OCI-LY1 (cell line): ENCODE measurements around the gene CFAP157.

ENCODE experiments used
- H2AFZ ChIP-seq: fragments of 200-600 bp; sonication (generic), shearing (Covaris generic); 2 replicates; pipeline ENCODE4 v1.6.0; 2014; ENCODE audit warnings: antibody characterized with exemption, mild to moderate bottlenecking, low read length
- H3F3A ChIP-seq: fragments of 200-600 bp; sonication (generic), shearing (Covaris generic); 2 replicates; pipeline ENCODE4 v1.6.0; 2014; ENCODE audit warnings: mild to moderate bottlenecking, antibody characterized with exemption, low read length, moderate library complexity; ENCODE audit not compliant: insufficient read depth
- H3K27ac ChIP-seq: fragments of 200-600 bp; sonication (generic); 2 replicates; pipeline ENCODE4 v1.5.1; 2014; ENCODE audit warnings: low read length, mixed run types, mild to moderate bottlenecking, low read depth; ENCODE audit not compliant: poor library complexity, severe bottlenecking
- H3K27me3 ChIP-seq: fragments of 200-600 bp; sonication (generic); 2 replicates; pipeline ENCODE4 v1.6.0; 2014; ENCODE audit warnings: antibody characterized with exemption, mild to moderate bottlenecking, low read length, moderate library complexity; ENCODE audit not compliant: insufficient read depth
- H3K36me3 ChIP-seq: fragments of 200-600 bp; sonication (generic); 2 replicates; pipeline ENCODE4 v1.6.1; 2014; ENCODE audit warnings: mild to moderate bottlenecking, antibody characterized with exemption, low read length, moderate library complexity, mixed read lengths; ENCODE audit not compliant: insufficient read depth
- H3K4me1 ChIP-seq: fragments of 200-600 bp; sonication (generic); 2 replicates; pipeline ENCODE4 v1.5.1; 2014; ENCODE audit warnings: mild to moderate bottlenecking, low read length, moderate library complexity; ENCODE audit not compliant: insufficient read depth, severe bottlenecking
- H3K4me2 ChIP-seq: fragments of 200-600 bp; sonication (generic), shearing (Covaris generic); 2 replicates; pipeline ENCODE4 v1.6.1; 2014; ENCODE audit warnings: low read length
- H3K4me3 ChIP-seq: fragments of 200-600 bp; sonication (generic); 2 replicates; pipeline ENCODE4 v1.5.1; 2014; ENCODE audit warnings: low read length, low read depth, mild to moderate bottlenecking, mixed read lengths; ENCODE audit not compliant: poor library complexity, severe bottlenecking
- H3K79me2 ChIP-seq: fragments of 200-600 bp; shearing (Covaris generic); 2 replicates; pipeline ENCODE4 v1.6.1; 2016; ENCODE audit warnings: mixed run types, low read length, mixed read lengths; ENCODE audit not compliant: insufficient read depth
- H3K9ac ChIP-seq: fragments of 200-600 bp; sonication (generic), shearing (Covaris generic); 2 replicates; pipeline ENCODE4 v1.6.1; 2014; ENCODE audit warnings: mild to moderate bottlenecking, low read length, mixed read lengths
- H3K9me2 ChIP-seq: fragments of 200-600 bp; sonication (generic), shearing (Covaris generic); 2 replicates; pipeline ENCODE4 v1.6.1; 2014; ENCODE audit warnings: low read depth, mild to moderate bottlenecking, low read length, mixed read lengths
- H3K9me3 ChIP-seq: fragments of 200-600 bp; shearing (Covaris generic); 2 replicates; pipeline ENCODE4 v1.6.1; 2014; ENCODE audit warnings: low read length, mixed read lengths
- H4K20me1 ChIP-seq: fragments of 200-600 bp; sonication (generic), shearing (Covaris generic); 2 replicates; pipeline ENCODE4 v1.6.0; 2016; ENCODE audit warnings: mild to moderate bottlenecking, low read length; ENCODE audit not compliant: insufficient read depth
- CTCF ChIP-seq: fragments of 200-600 bp; sonication (generic), shearing (Covaris generic); IDR thresholded peaks from 2 replicates; pipeline ENCODE4 v1.5.1; 2017; ENCODE audit warnings: mild to moderate bottlenecking, antibody characterized with exemption, low read length, moderate library complexity, mixed read lengths
- EZH2 ChIP-seq: fragments of 200-600 bp; sonication (generic), shearing (Covaris generic); IDR thresholded peaks from 2 replicates; pipeline ENCODE4 v1.8.0; 2017; ENCODE audit warnings: borderline replicate concordance, mixed run types, mild to moderate bottlenecking, antibody characterized with exemption, low read length, moderate library complexity, mixed read lengths

The CFAP157 gene

GRCh38 chr9:127739614-127740330 is 33.0 kb downstream of the CFAP157 start:
- no peaks in the 10 kb centered on the region for H3K9me2 ChIP-seq
- no peak overlapping the region for H3K4me2 ChIP-seq
- no peak overlapping the region for H2AFZ ChIP-seq
- peaks cover 13% of the 10 kb centered on the region; the same call in 1 of the 2 replicates for H3K36me3 ChIP-seq
- H3K4me3 ChIP-seq: no peak overlapping the region
- H4K20me1 ChIP-seq: no peaks in the 10 kb centered on the region
- TF ChIP-seq CTCF (no peak), EZH2 (no peak)
- no peaks in the 10 kb centered on the region for H3K27me3 ChIP-seq
- no peaks in the 10 kb centered on the region for H3K9me3 ChIP-seq
- no peaks in the 10 kb centered on the region for H3F3A ChIP-seq
- no peak overlapping the region for H3K9ac ChIP-seq
- H3K4me1 ChIP-seq: peaks cover 17% of the 10 kb centered on the region
- no peaks in the 10 kb centered on the region for H3K79me2 ChIP-seq
- no peak overlapping the region for H3K27ac ChIP-seq

GRCh38 chr9:127741831-127742434 is 35.1 kb downstream of the CFAP157 start:
- H3K4me1 ChIP-seq: peaks cover 6% of the 10 kb centered on the region
- no peaks in the 10 kb centered on the region for H3K9me2 ChIP-seq
- H3K4me3 ChIP-seq: no peak overlapping the region
- no peak overlapping the region for H3K4me2 ChIP-seq
- H3K79me2 ChIP-seq: no peaks in the 10 kb centered on the region
- H3K36me3 ChIP-seq: peaks cover 13% of the 10 kb centered on the region; the same call in 1 of the 2 replicates
- no peak for TF ChIP-seq CTCF
- no peak for TF ChIP-seq EZH2
- H3F3A ChIP-seq: no peaks in the 10 kb centered on the region
- H3K9ac ChIP-seq: no peak overlapping the region
- H3K27me3 ChIP-seq: no peaks in the 10 kb centered on the region
- no peaks in the 10 kb centered on the region for H4K20me1 ChIP-seq
- no peak overlapping the region for H3K27ac ChIP-seq
- no peaks in the 10 kb centered on the region for H3K9me3 ChIP-seq
- H2AFZ ChIP-seq: no peak overlapping the region

GRCh38 chr9:127742435-127743088 is 35.8 kb downstream of the CFAP157 start:
- no peak for TF ChIP-seq EZH2
- H3K27me3 ChIP-seq: no peaks in the 10 kb centered on the region
- H3K9me2 ChIP-seq: no peaks in the 10 kb centered on the region
- H3K4me2 ChIP-seq: no peak overlapping the region
- H3K79me2 ChIP-seq: no peaks in the 10 kb centered on the region
- no peak overlapping the region for H3K27ac ChIP-seq
- H3K4me3 ChIP-seq: no peak overlapping the region
- H2AFZ ChIP-seq: no peak overlapping the region
- H3F3A ChIP-seq: no peaks in the 10 kb centered on the region
- H3K9ac ChIP-seq: no peak overlapping the region
- no peaks in the 10 kb centered on the region for H3K9me3 ChIP-seq
- no peaks in the 10 kb centered on the region for H4K20me1 ChIP-seq
- peaks cover 6% of the 10 kb centered on the region for H3K4me1 ChIP-seq
- H3K36me3 ChIP-seq: peaks cover 13% of the 10 kb centered on the region; the same call in 1 of the 2 replicates
